Activated CD4-positive, alpha-beta memory T cell treated with anti-CD3 and anti-CD28 coated beads, Interleukin-2, amount 10 ng/mL, durations not matched to agents 7 days and 5 days (primary cell): ENCODE results near the gene FLRT2. TPM values are rescaled to one million over a fixed set of nuclear protein-coding genes. Genes with fewer than 3 reads are reported as not detected.

Experiments
- CTCF ChIA-PET: fragments of 350-600 bp; sonication (Branson Sonifier 250); formaldehyde crosslinking; loops from one replicate; lab custom pipeline; 2021; ENCODE audit warnings: antibody characterized with exemption, inconsistent platforms; lab: Charles Lee
- POLR2A ChIA-PET: fragments of 350-600 bp; sonication (Branson Sonifier 250); formaldehyde crosslinking; loops from one replicate; lab custom pipeline; 2021; ENCODE audit warnings: antibody characterized with exemption; lab: Charles Lee
- DNase-seq: peaks from one replicate; pipeline ENCODE4 v3.0.0-alpha.2; 2020
- H3K27ac Mint-ChIP-seq: one replicate; pipeline ENCODE4 v1.8.0; 2021; ENCODE audit warnings: mild to moderate bottlenecking, mixed read lengths
- H3K27me3 Mint-ChIP-seq: one replicate; pipeline ENCODE4 v1.8.0; 2021; ENCODE audit warnings: mixed read lengths
- H3K36me3 Mint-ChIP-seq: one replicate; pipeline ENCODE4 v1.8.0; 2021; ENCODE audit warnings: low read depth, mixed read lengths
- H3K4me1 Mint-ChIP-seq: one replicate; pipeline ENCODE4 v1.8.0; 2021; ENCODE audit warnings: mixed read lengths
- H3K4me3 Mint-ChIP-seq: one replicate; pipeline ENCODE4 v1.8.0; 2021; ENCODE audit warnings: mild to moderate bottlenecking, mixed read lengths
- H3K9me3 Mint-ChIP-seq: one replicate; pipeline ENCODE4 v1.8.0; 2021; ENCODE audit warnings: mixed read lengths
- total RNA-seq, 2 experiments: library from RNA; stranded (reverse); gene quantifications; one replicate each; pipeline ENCODE4 v1.2.3, GENCODE V29; 2021

The FLRT2 gene
- total RNA-seq, 2 experiments from 2014 or later = not detected

- Mint-ChIP-seq H3K27me3 (no peaks in the 10 kb centered on the region), H3K27ac (no peak overlapping the region), H3K4me1 (no peaks in the 10 kb centered on the region), H3K4me3 (no peak overlapping the region), H3K36me3 (no peaks in the 10 kb centered on the region), H3K9me3 (no peaks in the 10 kb centered on the region)
- POLR2A ChIA-PET = no interaction called here
- DNase-seq = no peak
- CTCF ChIA-PET = no interaction called here
Measured at GRCh38 chr14:85519661-85520305, 10.2 kb upstream of the FLRT2 start.

- no peaks in the 10 kb centered on the region for H3K9me3 Mint-ChIP-seq
- H3K4me1 Mint-ChIP-seq = no peaks in the 10 kb centered on the region
- no peak overlapping the region for H3K4me3 Mint-ChIP-seq
- POLR2A ChIA-PET = no interaction called here
- DNase-seq = no peak
- H3K36me3 Mint-ChIP-seq = no peaks in the 10 kb centered on the region
- CTCF ChIA-PET = no interaction called here
- no peaks in the 10 kb centered on the region for H3K27me3 Mint-ChIP-seq
- H3K27ac Mint-ChIP-seq = no peak overlapping the region
Measured at GRCh38 chr14:85520581-85520980, 9.4 kb upstream of the FLRT2 start.

- DNase-seq = no peak
- ChIA-PET POLR2A (no interaction called here), CTCF (no interaction called here)
- no peak overlapping the region for H3K27ac Mint-ChIP-seq
- H3K27me3 Mint-ChIP-seq = peaks cover 2% of the 10 kb centered on the region
- no peaks in the 10 kb centered on the region for H3K9me3 Mint-ChIP-seq
- no peaks in the 10 kb centered on the region for H3K36me3 Mint-ChIP-seq
- no peaks in the 10 kb centered on the region for H3K4me1 Mint-ChIP-seq
- H3K4me3 Mint-ChIP-seq = no peak overlapping the region
Measured at GRCh38 chr14:85523624-85524023, 6.3 kb upstream of the FLRT2 start.

- no peak overlapping the region for H3K27ac Mint-ChIP-seq
- H3K4me3 Mint-ChIP-seq = no peak overlapping the region
- peaks cover 4% of the 10 kb centered on the region for H3K36me3 Mint-ChIP-seq
- peaks cover 5% of the 10 kb centered on the region for H3K4me1 Mint-ChIP-seq
- H3K9me3 Mint-ChIP-seq = peaks cover 3% of the 10 kb centered on the region
- no peak for DNase-seq
- peaks cover 34% of the 10 kb centered on the region for H3K27me3 Mint-ChIP-seq
- CTCF ChIA-PET = no interaction called here
- POLR2A ChIA-PET = no interaction called here
Measured at GRCh38 chr14:85527006-85527405, 2.9 kb upstream of the FLRT2 start.

- DNase-seq = no peak
- Mint-ChIP-seq H3K4me3 (no peak overlapping the region), H3K27ac (no peak overlapping the region), H3K9me3 (peaks cover 5% of the 10 kb centered on the region), H3K27me3 (peaks cover 39% of the 10 kb centered on the region), H3K4me1 (peaks cover 5% of the 10 kb centered on the region), H3K36me3 (peaks cover 10% of the 10 kb centered on the region)
- CTCF ChIA-PET = no interaction called here
- POLR2A ChIA-PET = no interaction called here
Measured at GRCh38 chr14:85527445-85528035, 2.4 kb upstream of the FLRT2 start.

GRCh38 chr14:85528080-85528896, 1.7 kb upstream of the FLRT2 start:
- H3K4me3 Mint-ChIP-seq = no peak overlapping the region
- peaks cover 5% of the 10 kb centered on the region for H3K9me3 Mint-ChIP-seq
- ChIA-PET CTCF (no interaction called here), POLR2A (no interaction called here)
- DNase-seq = no peak
- H3K36me3 Mint-ChIP-seq = peaks cover 10% of the 10 kb centered on the region
- H3K27me3 Mint-ChIP-seq = peaks cover 44% of the 10 kb centered on the region
- H3K4me1 Mint-ChIP-seq = peaks cover 5% of the 10 kb centered on the region
- H3K27ac Mint-ChIP-seq = no peak overlapping the region

DNA sequence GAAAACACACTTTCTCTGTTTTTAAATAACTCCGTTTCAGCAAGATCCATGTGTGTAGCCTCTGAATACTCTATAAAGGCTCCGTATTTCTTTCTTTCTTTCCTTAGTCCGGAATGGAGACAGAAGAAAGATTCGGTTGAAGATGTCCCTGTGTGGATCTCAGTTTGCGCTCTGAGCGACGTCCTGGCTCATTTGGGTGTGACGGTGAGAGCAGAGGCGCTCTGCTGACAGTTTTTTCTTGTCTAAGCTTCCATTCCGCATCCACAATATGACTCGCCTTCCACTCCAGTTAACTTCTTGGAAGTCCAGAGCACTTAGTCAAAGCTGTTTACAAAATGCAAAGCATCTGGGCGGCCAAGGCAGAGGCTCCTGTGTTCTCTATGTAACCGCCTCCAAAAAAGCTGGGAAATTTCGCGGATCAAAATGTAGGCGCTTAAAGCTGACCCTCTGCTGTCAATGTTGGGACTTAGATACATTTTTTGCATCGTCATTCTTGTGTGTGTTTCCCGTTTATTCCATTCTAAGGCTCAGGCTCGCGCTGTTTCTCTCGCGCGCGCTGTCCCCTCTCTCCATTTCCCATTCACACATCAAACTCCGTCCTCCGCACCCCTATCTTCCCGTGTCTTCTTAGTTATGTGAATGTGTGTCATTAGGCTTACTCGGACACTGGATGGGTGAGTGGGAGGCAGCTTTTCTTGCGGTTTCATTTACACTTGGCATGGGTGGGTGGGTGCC, 880 bp upstream of the FLRT2 start:
- CTCF ChIA-PET = no interaction called here
- peaks cover 47% of the 10 kb centered on the region for H3K27me3 Mint-ChIP-seq

DNA sequence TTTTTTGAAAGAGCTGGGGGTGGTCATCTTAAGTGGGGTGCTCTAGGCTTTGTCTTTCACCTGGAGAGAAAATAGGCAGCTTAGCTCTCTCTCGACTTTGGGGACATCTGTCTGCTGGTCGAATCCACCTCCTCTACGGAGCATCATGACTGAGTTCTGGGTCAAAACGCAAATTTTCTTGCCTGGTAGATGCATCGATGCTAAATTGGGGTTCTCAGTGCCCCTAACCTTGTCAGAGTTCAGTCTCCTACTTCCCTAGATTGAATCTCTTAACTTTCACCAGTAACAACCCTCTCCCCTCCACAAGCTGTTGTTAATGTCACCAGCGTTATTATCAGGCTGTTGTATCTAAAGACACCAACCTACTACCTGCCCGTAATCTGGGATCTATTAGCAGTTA, 682 bp downstream of the FLRT2 start:
- DNase-seq = no peak
- Mint-ChIP-seq H3K36me3 (peaks cover 10% of the 10 kb centered on the region), H3K9me3 (peaks cover 5% of the 10 kb centered on the region), H3K4me1 (peaks cover 5% of the 10 kb centered on the region), H3K27ac (peak overlapping the region; percentile 26), H3K27me3 (peaks cover 62% of the 10 kb centered on the region), H3K4me3 (no peak overlapping the region)
- CTCF ChIA-PET = no interaction called here
- POLR2A ChIA-PET = no interaction called here

More for the DNA sequence above, 880 bp upstream of the FLRT2 start:
- POLR2A ChIA-PET = no interaction called here
- H3K27ac Mint-ChIP-seq = no peak overlapping the region
- peaks cover 5% of the 10 kb centered on the region for H3K9me3 Mint-ChIP-seq
- H3K36me3 Mint-ChIP-seq = peaks cover 10% of the 10 kb centered on the region
- no peak for DNase-seq
- no peak overlapping the region for H3K4me3 Mint-ChIP-seq
- H3K4me1 Mint-ChIP-seq = peaks cover 5% of the 10 kb centered on the region

DNA sequence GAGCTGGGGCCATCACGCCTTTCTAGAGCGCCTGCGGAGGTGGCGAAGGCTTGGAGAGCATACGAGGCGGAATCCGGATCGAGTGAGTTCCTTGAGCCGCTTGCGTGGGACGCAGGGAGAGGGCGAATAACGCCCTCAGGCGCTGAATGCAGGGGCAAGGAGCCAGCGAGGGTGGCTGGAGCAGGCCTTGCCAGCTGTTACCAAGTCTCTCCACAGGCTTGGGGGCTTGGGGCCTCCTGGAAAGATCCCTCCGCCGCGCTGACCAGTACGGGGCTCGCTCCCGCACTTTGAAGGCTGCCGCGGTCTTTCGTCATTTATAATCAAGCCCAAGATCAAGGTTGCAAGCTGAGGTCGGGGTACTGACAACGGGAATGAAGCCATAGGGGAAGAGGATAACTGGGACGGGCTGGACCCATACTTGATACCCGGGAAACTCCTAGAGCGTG, 1.2 kb downstream of the FLRT2 start:
- CTCF ChIA-PET = no interaction called here
- H3K27me3 Mint-ChIP-seq = peaks cover 66% of the 10 kb centered on the region
- H3K36me3 Mint-ChIP-seq = peaks cover 10% of the 10 kb centered on the region
- peaks cover 5% of the 10 kb centered on the region for H3K9me3 Mint-ChIP-seq
- no peak for DNase-seq
- peaks cover 5% of the 10 kb centered on the region for H3K4me1 Mint-ChIP-seq
- no peak overlapping the region for H3K27ac Mint-ChIP-seq
- POLR2A ChIA-PET = no interaction called here
- no peak overlapping the region for H3K4me3 Mint-ChIP-seq

- H3K4me3 Mint-ChIP-seq = no peak overlapping the region
Measured at GRCh38 chr14:85531587-85532373, 1.8 kb downstream of the FLRT2 start.

GRCh38 chr14:85532374-85533022, 2.6 kb downstream of the FLRT2 start:
- Mint-ChIP-seq H3K4me3 (no peak overlapping the region), H3K27me3 (peaks cover 66% of the 10 kb centered on the region), H3K4me1 (peaks cover 5% of the 10 kb centered on the region), H3K36me3 (peaks cover 10% of the 10 kb centered on the region), H3K27ac (no peak overlapping the region), H3K9me3 (peaks cover 5% of the 10 kb centered on the region)
- CTCF ChIA-PET = no interaction called here
- POLR2A ChIA-PET = no interaction called here
- DNase-seq = no peak

More at GRCh38 chr14:85531587-85532373, 1.8 kb downstream of the FLRT2 start:
- POLR2A ChIA-PET = no interaction called here
- DNase-seq = no peak
- H3K27me3 Mint-ChIP-seq = peaks cover 66% of the 10 kb centered on the region
- peaks cover 5% of the 10 kb centered on the region for H3K4me1 Mint-ChIP-seq
- H3K36me3 Mint-ChIP-seq = peaks cover 10% of the 10 kb centered on the region
- H3K9me3 Mint-ChIP-seq = peaks cover 5% of the 10 kb centered on the region
- no peak overlapping the region for H3K27ac Mint-ChIP-seq
- CTCF ChIA-PET = no interaction called here
